GM21576 (cell line): ENCODE results near the gene WRAP73.
"Not testable (repeated sequence)": the region's sequence is repeated elsewhere in the genome, so short reads cannot be mapped to it uniquely, and the experiment has no call there.

Source experiments
- ATAC-seq: cut with Tn5 transposase; IDR thresholded peaks from one replicate; pipeline ENCODE4 v1.9.1; 2021; ENCODE audit warnings: mild to moderate bottlenecking, moderate library complexity; ENCODE audit not compliant: unreplicated experiment

Gene WRAP73

DNA sequence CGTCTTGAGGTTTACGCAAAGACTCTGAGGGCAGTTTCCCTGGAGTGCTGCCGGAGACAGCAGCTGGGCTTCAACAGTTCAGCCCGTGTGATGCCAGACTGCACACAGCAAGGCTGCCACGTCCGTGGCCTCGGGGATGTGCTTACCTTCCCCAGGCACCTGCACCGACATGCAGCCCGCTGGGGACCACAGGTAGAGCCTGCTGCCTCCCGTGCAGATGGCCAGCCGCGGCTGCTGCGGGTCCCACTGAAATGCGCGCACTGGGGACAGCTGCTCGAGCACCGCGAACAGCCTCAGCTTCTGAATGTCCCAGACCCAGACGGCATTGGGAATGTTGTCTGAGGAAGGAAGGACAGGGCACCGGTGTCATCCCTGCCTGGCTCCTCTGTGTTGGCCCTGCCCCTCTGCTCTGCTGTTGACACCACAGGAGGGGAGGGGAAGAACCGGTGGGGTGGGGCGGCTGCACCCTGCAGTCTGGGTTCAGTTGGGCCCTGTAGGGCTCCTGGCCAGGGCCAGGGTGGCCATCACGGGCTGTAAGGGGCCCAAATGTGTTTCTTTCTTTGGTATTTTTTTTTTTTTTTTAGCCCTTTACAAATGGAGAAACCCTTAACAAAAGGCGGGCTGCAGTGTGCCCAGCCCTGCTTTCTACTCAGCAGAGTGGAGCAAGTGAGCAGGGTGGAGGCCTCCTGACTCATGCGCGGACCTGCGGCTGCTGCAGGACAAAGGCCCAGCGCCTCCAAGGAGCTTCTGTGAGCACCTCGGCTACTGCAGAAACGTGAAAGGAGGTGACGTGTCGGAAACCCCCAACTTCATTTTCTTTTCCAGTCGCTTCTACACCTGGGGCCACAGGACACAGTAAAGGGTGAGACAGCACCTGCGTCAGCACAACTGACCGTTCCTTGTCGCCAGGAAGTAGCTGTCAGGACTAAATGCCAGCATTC, 18.3 kb downstream of the WRAP73 start:
- ATAC-seq = no peak

DNA sequence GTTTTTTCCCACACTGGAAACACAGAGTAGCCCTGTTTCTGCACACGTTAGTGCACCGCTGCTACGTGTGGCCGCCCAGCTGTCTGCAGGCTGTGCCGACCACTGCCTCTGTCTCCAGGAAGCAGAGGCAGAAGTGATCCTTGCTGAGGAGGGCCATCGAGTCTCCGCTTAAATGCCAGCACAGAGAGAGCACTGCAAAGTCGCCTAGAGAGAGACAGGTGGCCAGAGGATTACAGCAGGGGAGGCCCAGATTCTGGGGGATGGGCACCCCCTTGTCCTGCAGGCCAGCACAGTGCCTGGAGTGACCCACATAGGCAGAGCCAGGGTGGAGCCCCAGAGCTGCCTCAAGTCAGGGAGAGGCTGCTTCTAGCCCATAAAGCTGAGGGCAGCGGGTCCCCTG, 19.0 kb downstream of the WRAP73 start:
- no peak for ATAC-seq

DNA sequence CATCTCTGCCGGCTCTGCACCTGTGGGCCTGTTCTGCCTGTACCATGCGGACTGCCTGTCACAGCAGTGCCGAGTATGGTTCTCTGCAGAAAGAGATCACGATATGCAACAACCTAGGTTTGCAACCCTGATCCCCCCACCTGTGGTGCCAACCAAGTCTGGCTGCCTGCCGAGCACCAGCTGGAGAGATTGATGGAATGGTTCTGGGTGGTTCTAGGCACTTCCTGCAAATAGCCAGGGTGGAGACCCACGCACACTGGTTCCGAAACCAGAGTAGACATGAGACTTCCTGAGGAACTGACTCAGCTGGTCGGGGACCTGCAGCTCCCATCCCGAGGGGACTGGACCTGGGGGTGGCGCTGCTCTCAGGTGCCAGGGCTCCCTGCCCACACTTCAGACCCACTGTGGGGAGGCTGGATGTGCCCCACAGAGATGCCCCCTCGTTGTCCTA, 19.7 kb downstream of the WRAP73 start:
- ATAC-seq = no peak

DNA sequence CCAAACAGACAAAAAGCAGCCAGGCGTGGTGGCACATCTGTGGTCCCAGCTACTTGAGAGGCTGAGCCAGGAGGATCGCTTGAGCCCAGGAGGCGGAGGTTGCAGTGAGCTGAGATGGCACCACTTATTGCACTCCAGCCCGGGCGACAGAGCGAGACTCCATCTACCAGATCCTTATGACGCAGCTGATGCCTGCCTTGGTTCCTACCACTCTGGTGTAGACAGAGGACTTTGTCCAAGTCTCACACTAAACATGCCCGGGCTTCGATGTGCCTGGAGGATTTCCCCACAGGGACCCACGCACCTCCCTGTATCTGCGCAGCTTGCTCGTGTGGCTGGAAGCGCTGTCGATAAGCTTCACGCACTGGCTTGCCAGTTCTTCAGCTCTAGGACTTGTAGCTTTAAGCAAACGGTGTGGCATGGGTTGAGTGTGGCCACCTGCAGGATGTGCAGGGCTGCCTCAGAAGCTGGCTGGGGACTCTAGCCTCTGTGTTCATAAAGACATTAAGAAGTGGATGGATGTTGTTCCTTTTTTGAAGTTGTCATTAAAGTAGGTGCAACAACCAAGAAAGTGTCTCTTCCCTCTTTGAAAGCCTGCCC, 20.2 kb downstream of the WRAP73 start:
- ATAC-seq = no peak

DNA sequence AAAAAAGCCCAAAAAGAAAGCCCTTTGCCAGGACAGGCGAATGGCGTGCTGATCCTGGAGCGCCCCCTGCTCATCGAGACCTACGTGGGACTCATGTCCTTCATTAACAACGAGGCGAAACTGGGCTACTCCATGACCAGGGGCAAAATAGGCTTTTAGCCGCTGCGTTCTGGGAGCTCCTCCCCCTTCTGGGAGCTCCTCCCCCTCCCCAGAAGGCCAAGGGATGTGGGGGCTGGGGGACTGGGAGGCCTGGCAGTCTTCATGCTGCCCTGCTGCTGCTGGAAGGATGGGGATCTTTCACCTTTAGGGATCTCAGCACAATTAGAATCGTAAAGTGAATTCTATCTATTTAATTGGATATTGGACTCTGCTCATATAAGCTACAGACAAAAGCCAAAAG, 21.5 kb downstream of the WRAP73 start:
- ATAC-seq = no peak

DNA sequence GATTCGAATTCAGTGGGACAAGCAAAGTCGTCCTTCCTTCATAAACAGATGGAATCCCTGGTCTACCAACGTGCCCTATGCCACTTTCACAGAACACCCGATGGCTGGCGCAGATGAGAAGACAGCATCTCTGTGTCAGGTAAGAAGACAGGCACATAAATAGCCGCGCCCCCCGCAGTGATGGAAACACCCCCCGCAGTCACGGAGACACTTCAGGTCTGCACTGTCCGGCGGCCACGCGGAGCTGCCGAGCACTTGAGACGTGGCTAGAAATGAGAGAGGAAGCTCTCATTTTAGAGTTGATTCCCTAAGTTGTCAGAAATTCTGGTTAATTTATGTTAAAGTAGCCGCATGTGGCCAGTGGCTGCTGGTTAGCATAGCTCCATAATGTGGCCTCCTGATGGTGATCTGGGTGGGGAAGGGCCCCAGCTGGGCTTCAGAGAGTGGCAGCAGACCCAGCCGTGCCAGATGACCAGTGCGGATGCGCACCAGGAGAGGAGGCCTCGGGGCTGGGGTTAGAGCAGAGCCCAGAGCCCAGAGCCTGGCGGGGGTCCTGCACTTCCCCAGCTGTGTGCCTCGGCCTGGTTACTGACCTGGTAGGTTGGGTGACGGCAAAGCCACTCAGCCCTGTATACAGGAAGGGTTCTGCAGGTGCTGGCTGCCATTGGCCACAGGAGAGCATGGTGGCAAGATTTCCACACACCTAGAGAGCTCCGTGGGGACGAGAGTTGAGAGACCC, 22.2 kb downstream of the WRAP73 start:
- no peak for ATAC-seq

DNA sequence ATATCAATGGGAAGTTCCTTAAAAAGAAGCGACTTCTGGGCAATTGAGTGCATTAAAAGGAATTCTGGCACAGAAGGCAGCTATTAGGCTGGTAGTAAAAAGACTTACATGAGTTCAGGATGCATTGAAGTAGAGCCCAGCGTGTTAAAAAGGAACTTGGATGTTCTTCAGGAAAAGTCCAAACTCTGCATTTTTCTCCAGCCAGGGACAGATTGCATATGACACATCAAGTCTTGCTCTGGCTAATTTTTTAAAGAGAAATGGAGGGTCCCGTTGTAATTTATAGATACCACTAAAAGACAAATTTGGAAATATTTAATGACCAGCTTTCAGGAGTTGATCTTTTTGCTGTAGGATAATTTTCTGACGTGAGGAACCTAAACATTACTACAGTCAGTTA, 23.9 kb downstream of the WRAP73 start:
- ATAC-seq = no peak

DNA sequence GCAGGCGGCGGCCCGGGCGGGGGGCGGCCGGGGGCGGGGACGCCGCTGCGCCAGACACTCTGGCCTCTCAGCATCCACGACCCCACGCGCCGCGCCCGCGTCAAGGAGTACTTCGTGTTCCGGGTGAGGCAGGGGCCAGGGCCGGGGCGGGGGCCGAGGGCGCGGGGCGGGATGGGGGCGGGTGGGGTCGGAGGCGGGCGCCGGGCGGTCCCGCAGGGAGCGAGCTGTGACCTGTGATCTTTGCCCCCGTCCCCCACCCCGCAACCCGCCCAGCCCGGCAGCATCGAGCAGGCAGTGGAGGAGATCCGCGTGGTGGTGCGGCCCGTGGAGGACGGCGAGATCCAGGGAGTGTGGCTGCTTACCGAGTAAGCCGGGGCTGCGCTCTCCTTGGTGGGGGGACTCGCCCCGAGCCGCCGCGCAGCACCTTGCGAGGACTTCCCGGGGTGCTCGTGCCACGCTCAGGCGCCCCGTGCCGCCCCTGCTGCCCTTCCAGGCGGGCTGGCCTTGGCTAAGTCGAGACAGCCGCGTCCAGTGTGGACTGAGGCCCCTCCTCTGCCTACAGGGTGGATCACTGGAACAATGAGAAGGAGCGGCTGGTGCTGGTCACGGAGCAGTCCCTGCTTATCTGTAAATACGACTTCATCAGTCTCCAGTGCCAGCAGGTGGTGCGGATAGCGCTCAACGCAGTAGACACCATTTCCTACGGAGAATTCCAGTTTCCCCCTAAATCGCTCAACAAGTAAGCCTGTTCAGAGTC, 24.6 kb downstream of the WRAP73 start:
- ATAC-seq = peak; percentile 8

DNA sequence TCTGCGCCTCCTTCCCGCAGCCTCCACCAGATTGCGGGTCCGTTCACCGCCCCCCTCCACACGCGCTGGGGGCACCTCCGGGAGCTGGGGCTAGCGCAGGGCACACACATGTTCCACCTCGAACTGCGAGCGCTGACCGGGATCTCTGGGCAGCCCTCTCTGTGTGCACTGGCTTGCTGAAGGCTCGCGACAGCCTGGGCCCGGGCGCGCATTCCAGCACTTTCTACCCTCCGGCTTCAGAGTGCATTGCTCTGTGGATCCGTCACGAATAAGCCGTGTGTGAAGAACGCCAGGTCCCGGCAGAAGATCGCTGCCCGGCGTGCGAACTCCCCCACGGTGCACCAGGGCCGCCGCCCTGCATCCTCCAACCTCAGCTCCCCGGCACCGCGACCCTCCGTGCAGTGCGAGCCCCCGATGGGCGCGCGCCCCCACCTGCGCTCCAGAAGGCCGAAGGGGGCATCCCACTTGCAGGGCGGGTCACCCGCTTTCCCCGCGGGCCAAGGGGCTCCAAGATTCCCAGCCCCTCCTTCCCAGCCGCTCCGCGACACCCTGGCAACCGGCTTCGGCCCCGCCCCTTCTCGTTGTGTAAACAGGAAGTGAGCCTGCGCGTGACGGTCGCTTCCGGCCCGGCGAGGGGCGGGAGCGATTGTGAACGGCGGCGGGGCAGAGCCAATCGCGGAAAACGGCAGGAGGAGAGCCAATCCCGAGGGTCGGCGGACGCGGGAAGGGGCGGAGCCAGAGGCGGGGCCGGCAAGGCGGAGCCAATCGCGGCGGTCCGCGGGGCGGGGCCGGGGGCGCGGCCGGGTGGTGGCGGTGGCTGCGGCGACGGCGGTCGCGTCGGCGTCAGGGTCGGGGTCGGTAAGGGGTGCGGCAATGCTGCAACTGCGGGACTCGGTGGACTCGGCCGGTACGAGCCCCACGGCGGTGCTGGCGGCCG, 25.4 kb downstream of the WRAP73 start, which contains the start of gene TPRG1L:
TPRG1L (plus strand) TSS at position 816 of the 937 bp plus-strand sequence; CDS start at position 874, 58 bp downstream.
- ATAC-seq = peak; percentile 90

DNA sequence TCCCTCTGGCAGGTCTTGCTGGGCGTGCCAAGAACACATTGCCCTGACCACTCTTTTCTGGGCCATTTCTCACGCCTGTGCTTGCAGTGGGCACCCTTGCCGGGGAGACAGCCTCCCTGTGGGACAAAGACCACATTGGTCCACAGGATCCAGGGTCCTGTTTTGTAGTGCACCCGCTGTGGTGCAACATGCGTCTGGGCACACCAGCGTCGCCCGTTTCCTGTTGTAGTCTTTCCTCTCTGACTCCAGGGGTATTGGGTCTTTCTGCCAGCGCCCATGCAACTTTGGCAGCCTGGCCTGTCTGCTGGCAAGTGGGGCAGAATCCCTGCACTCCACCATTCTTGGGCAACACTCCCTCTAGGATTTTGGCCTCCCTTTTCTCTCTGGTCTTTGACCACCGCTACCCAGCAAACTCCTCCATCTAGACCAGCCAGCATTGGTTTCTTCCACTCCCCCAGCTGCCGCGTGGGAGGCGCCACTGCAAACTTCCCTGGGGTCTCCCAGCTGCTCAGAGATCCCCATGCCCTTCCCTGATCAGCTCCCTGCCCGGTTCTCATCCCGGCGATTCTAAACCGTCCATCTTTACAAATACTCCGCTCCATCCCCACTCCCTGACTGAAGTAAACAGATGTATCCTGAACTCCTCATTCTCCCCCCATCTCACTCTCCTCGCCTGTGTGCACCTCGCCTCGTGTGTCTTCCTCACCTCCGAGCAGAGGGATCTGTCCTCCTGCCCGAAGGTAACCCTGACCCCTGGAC, 26.3 kb downstream of the WRAP73 start:
- no peak for ATAC-seq

DNA sequence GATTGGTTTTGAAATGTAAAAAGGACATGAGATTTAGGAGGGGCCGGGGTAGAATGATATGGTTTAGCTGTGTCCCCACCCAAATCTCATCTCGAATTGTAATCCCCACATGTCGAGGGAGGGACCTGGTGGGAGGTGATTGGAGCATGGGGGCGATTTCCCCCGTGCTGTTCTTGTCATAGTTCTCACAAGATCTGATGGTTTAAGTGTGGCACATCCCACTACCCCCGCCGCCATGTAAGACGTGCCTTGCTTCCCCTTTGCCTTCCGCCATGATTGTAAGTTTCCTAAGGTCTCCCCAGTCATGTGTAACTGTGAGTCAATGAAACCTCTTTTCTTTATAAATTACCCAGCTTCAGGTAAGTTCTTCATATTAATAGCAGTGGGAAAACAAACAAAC, 27.8 kb downstream of the WRAP73 start:
- not testable (repeated sequence) for ATAC-seq

DNA sequence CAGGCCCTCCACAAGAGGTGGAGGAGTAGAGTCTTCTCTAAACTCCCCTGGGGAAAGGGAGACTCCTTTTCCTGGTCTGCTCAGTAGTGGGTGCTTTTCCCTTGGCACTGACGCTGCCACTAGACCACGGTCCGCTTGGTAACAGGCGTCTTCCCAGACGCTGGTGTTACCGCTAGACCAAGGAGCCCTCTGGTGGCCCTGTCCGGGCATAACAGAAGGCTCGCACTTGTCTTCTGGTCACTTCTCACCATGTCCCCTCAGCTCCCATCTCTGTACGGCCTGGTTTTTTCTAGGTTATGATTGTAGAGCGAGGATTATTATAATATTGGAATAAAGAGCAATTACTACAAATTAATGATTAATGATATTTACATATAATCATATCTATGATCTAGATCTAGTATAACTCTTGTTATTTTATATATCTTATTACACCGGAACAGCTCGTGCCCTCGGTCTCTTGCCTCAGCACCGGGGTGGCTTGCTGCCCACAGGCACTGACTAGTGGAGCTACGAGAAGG, 28.7 kb downstream of the WRAP73 start:
- ATAC-seq = not testable (repeated sequence)

DNA sequence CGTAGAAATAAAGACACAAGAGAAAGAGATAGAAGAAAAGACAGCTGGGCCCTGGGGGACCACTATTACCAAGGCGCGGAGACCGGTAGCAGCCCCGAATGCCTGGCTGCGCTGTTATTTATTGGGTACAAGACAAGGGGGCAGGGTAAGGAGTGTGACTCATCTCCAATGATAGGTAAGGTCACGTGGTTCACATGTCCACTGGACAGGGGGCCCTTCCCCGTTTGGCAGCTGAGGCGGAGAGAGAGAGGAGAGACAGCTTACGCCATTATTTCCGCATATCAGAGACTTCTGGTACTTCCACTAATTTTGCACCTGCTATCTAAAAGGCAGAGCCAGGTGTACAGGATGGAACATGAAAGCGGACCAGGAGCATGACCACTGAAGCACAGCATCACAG, 29.2 kb downstream of the WRAP73 start:
- no peak for ATAC-seq

DNA sequence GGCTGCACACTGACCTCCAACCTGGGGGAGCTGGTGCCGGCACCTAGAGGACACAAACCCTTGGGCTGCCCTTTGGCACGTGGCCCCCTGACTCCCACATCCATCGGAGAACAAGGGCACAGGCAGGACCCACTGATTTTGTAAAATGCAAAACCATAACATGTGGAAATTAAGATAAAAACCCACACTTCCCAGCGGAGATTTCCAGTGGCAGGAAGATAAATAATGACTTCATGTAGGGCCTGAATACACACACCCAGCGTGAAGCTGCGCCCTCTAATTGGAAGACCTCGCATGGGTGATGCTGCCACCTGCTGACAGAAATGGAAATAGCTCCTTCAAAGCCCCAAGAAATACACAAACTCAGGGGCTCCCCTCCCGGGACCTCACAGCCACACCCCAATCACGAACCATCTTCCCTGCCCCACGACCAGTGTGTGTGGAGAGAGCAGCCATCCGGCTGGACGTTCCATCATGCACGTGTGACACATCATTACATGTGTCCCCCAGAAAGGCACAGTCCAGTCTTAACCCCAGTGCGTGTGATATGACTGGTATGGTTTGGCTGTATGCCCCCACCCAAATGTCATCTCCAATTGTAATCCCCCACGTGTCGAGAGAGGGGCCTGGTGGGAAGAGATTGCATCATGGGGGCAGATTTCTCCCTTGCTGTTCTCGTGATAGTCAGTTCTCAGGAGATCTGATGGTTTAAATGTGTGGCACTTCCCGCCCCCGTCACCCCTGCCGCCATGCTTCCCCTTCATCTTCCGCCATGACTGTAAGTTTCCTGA, 30.8 kb downstream of the WRAP73 start:
- no peak for ATAC-seq

DNA sequence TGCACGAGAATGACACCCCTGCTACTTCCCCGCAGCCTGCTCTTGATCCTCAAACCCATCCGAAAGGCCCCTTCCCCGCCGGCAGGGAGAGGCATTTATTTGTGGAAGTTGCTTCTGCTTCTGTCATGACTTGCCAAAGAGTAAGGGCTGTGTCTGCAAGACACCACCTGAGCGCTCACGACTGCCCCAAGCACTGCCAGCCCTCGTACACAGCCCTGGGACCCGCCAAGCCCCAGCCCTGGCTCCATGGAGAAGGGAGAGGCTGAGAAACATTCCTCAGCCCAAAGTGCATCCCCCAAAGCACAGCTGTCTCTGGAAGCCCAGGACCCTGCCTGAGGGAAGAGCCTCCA, 31.4 kb downstream of the WRAP73 start:
- no peak for ATAC-seq

DNA sequence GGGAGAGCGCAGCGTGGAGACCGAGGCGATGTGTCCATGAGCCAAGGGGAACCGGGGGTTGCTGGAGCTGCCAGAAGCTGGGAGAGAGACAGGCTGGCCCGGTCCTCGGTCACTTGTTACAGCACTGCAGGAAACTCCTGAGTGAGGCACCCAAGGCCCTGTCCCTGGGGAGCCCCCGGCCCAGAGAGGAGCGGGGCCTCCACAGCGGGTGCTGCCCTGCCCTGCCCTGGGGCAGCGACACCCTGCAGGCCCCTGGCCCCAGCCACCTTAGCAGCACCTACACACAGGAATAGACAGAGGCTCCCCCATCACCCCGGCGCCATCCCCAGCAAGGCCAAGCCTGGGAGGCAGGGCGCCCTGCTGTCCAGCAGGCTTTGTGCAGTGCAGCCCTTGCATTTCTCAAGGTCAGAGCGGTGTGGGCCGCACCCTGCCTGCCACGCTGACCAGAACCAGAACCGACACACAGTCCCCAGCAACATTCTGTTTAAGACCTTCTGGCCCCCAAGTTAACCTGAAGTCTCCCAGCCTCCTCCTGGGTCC, 32.0 kb downstream of the WRAP73 start:
- no peak for ATAC-seq

DNA sequence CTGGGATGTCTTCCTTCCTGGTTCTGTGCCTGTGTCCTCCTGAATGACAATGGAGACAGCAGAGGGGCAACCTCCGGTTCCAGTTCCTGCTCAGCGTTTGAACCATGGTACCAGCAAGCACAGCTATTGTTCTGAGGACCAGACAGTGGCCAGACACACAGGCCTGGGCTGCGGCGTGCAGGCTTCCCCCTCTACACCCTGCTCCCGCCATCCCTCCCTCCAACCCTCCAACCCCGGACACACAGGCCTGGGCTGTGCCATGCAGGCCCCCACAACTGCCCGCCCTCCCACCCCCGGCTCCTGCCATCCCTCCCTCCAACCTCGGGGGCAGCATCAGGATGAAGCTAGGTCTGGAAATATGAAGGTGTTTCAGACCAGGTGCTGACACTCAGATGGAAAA, 33.0 kb downstream of the WRAP73 start:
- ATAC-seq = no peak
